Left colon (tissue), 2 donors: ENCODE measurements around the gene HAPSTR1. TPM values are rescaled to one million over a fixed set of nuclear protein-coding genes. Genes with fewer than 3 reads are reported as not detected.
A peak's percentile ranks its signal among the peaks of the same experiment; 100 is the strongest.

Source experiments
- ATAC-seq: fragments of 200-7000 bp; cut with Tn5 transposase; one replicate; pipeline ENCODE4 v1.9.1; 2020; ENCODE audit warnings: mild to moderate bottlenecking, moderate library complexity
- DNase-seq, 2 donors: peaks; one replicate each; pipeline ENCODE4 v3.0.0-alpha.2; 2020
- intact Hi-C, 2 donors: fragments of 100-400 bp; cut with DNase I in 1 of 2; cut with micrococcal nuclease in 1 of 2; formaldehyde crosslinking; loops; one replicate each; pipeline versions ENCODE4 v1.11.2 to v1.14.0; 2022; cut with DNase I, micrococcal nuclease
- total RNA-seq, 2 donors: library from RNA; stranded (reverse); fragmentation: NEBNext Ultra II Directional; extraction: Animal tissue kit (Norgen Biotek cat#: 25700); gene quantifications; one replicate each; pipeline ENCODE4 v1.2.1, GENCODE V29; 2021
- donor health status: DM: no; HTN: no; CAD: no.
- donor health status: DM: yes; HTN: yes; CAD: no.

The HAPSTR1 gene
- total RNA-seq, 2 donors from 2014 or later: 46.4 to 58.9 TPM

- DNase-seq (peak; percentile 33 to 70), ATAC-seq (peak; percentile 18)
- intact Hi-C loops: no loop called here
Measured at GRCh38 chr16:9092282-9092977, 986 bp downstream of the HAPSTR1 start.

- no peak for ATAC-seq
- DNase-seq: peak; percentile 36 to 47
- intact Hi-C loops: no loop called here
Measured at GRCh38 chr16:9092978-9093344, 1.5 kb downstream of the HAPSTR1 start.

GRCh38 chr16:9094011-9094846, 2.8 kb downstream of the HAPSTR1 start:
- intact Hi-C loops: no loop called here
- DNase-seq (no peak), ATAC-seq (no peak)

GRCh38 chr16:9095171-9095570, 3.7 kb downstream of the HAPSTR1 start:
- intact Hi-C loops: loop anchor here in 1 of 2 donors (5.0 kb wide), 1 partner anchor 228 kb away; the partner anchor contains the start of gene CARHSP1

GRCh38 chr16:9095656-9096397, 4.4 kb downstream of the HAPSTR1 start:
- DNase-seq: no peak
- ATAC-seq: no peak
- intact Hi-C loops: loop anchor here in 1 of 2 donors (5.0 kb wide), 1 partner anchor 229 kb away; the partner anchor contains the start of gene CARHSP1

More at GRCh38 chr16:9095171-9095570, 3.7 kb downstream of the HAPSTR1 start:
- ATAC-seq (no peak), DNase-seq (no peak)

- ATAC-seq (no peak), DNase-seq (no peak)
- intact Hi-C loops: loop anchor here in 1 of 2 donors (5.0 kb wide), 1 partner anchor 229 kb away; the partner anchor contains the start of gene CARHSP1
Measured at GRCh38 chr16:9096416-9096952, 5.0 kb downstream of the HAPSTR1 start.

GRCh38 chr16:9097266-9098219, 6.1 kb downstream of the HAPSTR1 start:
- no peak for DNase-seq
- no peak for ATAC-seq
- intact Hi-C loops: loop anchor here in 1 of 2 donors (5.0 kb wide), 1 partner anchor 230 kb away; the partner anchor contains the start of gene CARHSP1

- ATAC-seq: peak; percentile 69
- no peak for DNase-seq
- intact Hi-C loops: loop anchor here in 1 of 2 donors (5.0 kb wide), 1 partner anchor 231 kb away; the partner anchor contains the start of gene CARHSP1
Measured at GRCh38 chr16:9098377-9099090, 7.1 kb downstream of the HAPSTR1 start.

GRCh38 chr16:9099131-9099625, 7.7 kb downstream of the HAPSTR1 start:
- intact Hi-C loops: loop anchor here in 1 of 2 donors (5.0 kb wide), 1 partner anchor 232 kb away; the partner anchor contains the start of gene CARHSP1
- ATAC-seq (peak; percentile 73), DNase-seq (peak in 1 of 2 donors; percentile 36)

GRCh38 chr16:9102379-9102778, 10.9 kb downstream of the HAPSTR1 start:
- no peak for ATAC-seq
- intact Hi-C loops: no loop called here
- no peak for DNase-seq

GRCh38 chr16:9102943-9103342, 11.5 kb downstream of the HAPSTR1 start:
- no peak for DNase-seq
- ATAC-seq: no peak
- intact Hi-C loops: no loop called here

- ATAC-seq: no peak
- no peak for DNase-seq
- intact Hi-C loops: no loop called here
Measured at GRCh38 chr16:9103546-9103945, 12.1 kb downstream of the HAPSTR1 start.

GRCh38 chr16:9105189-9105588, 13.7 kb downstream of the HAPSTR1 start:
- ATAC-seq: no peak
- no peak for DNase-seq
- intact Hi-C loops: no loop called here

GRCh38 chr16:9107025-9107970, 15.9 kb downstream of the HAPSTR1 start:
- intact Hi-C loops: no loop called here
- ATAC-seq: no peak
- no peak for DNase-seq

- ATAC-seq (no peak), DNase-seq (no peak)
- intact Hi-C loops: no loop called here
Measured at GRCh38 chr16:9109255-9109654, 17.8 kb downstream of the HAPSTR1 start.
